ENCODE results near the gene SLC39A3.
"Not testable (repeated sequence)": the region's sequence is repeated elsewhere in the genome, so short reads cannot be mapped to it uniquely, and the experiment has no call there.

The SLC39A3 gene

GRCh38 chr19:2720777-2721569, 18.8 kb downstream of the SLC39A3 start, which contains the start of gene DIRAS1:
TSS of gene DIRAS1 (minus strand) at chr19:2721372. CDS start at chr19:2717806, 3,566 bp downstream.
- no peak for DNase-seq

- no peak for DNase-seq
Measured at GRCh38 chr19:2719920-2720776, 19.7 kb downstream of the SLC39A3 start.

DNA sequence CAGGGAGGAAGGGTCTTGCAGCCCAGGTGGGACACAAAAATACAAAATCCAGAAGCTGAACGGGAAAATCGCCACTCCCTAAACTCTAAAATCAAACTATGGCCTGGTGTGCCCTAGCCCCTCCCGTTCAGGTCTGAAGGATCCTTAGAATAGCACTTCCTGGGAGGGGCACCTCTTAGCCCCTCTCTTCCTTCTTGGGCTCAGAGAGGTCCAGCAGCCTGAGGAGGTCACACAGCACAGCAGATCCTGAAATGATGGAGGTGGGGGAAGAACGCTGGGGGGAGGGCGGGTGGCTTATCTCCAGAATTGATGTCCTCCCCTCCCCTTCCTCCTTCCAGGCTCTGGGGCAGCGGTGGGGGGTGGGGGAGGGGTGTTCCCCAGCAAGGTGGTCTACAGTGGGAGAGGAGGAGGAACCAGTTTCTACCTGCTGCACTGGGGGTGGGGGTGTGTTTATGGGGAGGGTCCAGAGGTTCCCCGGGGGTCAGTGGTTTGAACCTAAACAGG, 20.5 kb downstream of the SLC39A3 start:
- DNase-seq, result no peak

- no peak for DNase-seq
Measured at GRCh38 chr19:2717638-2718541, 21.9 kb downstream of the SLC39A3 start.

DNA sequence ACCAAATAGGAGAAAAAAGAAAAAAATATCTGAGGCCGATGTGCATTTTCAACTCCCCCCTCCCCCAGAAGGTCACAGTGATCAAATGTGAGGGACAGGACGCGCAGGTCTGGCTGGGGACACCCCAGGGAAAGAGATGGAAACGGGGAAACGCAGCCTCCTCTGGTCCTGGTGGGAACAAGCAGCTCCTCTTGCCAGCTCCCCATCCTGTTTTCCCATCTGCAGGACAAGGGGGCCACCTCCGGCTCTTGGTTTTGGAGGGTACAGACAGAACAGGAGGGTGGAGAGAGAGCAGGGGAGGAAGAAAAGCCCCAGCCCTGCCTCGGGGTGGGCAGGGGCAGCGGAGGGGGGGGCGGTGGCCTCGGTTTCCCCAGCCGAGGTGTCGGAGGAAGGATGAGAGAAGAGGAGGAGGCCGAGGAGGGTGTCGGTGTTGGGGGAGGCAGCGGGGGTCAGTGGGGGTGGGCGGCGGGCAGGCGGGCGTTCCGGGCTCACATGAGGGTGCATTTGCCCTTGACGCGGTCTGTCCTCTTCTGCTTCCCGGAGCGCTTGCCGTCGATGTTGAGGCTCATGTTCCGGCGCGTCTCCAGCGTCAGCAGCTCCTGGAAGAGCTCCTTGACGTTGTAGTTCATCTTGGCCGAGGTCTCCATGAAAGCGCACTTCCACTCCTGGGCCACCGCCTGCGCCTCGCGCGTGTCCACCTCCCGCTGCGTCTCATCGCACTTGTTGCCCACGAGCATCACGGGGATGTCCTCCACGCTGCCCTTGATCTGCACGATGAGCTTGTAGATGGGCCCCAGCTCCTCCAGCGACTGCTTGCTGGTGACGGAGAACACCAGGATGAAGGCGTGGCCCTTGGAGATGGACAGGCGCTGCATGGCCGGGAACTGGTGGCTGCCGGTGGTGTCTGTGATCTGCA, 22.8 kb downstream of the SLC39A3 start:
- DNase-seq, result no peak

DNA sequence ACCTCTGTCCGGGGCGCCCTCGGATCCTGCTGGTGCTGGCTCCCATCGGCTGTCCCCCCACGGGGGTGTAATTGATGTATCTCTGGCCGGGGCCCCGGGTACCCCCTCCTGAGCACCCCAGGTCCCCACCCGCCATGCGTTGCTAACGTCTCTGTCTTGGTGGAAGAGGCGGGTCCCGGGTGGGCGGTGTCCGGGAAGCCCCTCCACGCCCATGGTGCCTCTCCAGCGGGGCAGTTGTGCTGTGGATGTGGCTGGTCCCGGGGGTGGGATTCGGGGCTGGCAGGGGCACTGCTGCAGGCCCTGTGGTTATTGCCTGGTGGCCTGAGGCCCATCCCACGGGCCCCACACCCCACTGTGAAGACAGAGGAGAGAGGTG, 23.6 kb downstream of the SLC39A3 start:
- no peak for DNase-seq

GRCh38 chr19:2715470-2716274, 24.1 kb downstream of the SLC39A3 start:
- DNase-seq, result no peak

- no peak for DNase-seq
Measured at GRCh38 chr19:2714531-2715269, 25.1 kb downstream of the SLC39A3 start.

- not testable (repeated sequence) for DNase-seq
Measured at GRCh38 chr19:2714102-2714501, 25.7 kb downstream of the SLC39A3 start.

DNA sequence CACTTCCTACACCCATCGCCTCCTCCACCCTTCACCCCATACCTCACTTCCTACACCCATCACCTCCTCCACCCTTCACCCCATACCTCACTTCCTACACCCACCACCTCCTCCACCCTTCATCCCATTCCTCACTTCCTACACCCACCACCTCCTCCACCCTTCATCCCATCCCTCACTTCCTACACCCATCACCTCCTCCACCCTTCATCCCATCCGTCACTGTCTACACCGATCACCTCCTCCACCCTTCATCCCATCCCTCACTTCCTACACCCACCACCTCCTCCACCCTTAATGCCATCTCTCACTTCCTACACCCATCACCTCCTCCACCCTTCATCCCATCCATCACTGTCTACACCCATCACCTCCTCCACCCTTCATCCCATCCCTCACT, 26.6 kb downstream of the SLC39A3 start:
- not testable (repeated sequence) for DNase-seq

DNA sequence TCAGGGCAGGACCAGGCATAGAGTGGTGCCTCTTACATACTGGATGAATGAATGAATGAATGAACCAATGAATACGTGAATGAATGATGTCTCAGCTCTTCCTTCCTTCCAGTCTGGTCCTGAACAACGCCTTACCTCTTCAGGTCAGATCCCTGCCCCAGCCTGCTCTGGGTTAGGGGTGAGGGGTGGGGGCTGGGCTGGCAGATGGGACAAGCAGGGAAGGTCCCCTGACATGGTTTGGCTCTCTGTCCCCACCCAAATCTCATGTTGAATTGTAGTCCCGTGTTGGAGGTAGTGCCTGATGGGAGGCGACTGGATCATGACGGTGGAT, 28.0 kb downstream of the SLC39A3 start:
- DNase-seq, result no peak

DNA sequence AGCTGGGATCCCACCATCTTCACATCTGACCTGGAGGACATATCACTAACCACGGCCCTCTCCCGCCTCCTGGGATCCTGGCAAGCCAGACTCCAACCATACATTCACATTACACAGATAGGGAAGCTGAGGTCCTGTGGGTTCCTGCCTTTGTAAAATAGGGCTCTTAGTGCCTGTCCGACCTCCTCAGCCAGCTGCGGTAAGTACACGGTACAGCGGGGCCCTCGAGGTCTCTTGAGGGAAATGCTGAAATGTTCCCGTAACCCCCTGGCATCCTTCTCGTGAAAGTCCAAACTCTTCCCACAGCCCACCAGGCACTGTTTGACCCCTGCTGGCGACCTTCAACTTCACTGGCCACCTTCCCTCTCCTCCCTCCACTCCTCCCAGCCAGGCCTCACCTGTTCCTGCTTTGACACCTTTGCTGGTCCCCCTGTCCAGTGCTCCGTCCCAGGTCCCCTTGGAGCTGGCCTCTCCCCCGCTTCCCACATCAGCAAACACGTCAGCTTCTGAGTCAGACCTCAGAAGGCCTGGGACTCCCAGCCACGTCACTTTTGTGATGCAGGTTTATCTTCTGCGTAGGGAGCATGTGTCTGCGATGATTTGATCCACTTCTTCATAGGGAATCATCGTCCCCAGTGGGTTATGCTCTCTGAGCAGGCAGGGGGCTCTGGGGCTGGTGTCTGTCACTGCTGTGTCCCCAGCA, 28.5 kb downstream of the SLC39A3 start:
- no peak for DNase-seq

- DNase-seq, result no peak
Measured at GRCh38 chr19:2706251-2706650, 33.6 kb downstream of the SLC39A3 start.

DNA sequence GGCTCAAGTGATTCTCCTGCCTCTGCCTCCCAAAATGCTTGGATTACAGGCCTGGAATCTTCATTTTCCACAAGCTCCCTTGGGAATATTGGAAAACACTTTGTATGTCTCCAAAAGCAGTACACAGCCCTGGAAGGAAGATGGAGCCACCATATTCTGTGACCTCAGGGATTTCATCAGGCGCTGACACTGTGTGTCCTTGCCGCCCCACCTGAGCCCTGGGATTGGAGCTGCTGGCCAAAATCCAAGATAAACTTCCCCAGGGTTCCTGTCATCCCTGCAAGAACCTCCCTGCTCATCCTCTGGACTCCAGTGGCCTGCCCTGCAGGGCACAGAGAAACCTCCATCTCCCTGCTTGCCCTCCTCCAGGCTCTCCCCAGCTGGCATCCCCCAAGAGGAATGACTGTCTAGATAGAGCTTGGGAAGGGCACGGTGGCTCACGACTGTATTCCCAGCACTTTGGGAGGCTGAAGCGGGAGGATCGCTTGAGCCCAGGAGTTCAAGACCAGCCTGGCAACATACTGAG, 36.1 kb downstream of the SLC39A3 start:
- no peak for DNase-seq

GRCh38 chr19:2703077-2703437, 36.8 kb downstream of the SLC39A3 start:
- no peak for DNase-seq

DNA sequence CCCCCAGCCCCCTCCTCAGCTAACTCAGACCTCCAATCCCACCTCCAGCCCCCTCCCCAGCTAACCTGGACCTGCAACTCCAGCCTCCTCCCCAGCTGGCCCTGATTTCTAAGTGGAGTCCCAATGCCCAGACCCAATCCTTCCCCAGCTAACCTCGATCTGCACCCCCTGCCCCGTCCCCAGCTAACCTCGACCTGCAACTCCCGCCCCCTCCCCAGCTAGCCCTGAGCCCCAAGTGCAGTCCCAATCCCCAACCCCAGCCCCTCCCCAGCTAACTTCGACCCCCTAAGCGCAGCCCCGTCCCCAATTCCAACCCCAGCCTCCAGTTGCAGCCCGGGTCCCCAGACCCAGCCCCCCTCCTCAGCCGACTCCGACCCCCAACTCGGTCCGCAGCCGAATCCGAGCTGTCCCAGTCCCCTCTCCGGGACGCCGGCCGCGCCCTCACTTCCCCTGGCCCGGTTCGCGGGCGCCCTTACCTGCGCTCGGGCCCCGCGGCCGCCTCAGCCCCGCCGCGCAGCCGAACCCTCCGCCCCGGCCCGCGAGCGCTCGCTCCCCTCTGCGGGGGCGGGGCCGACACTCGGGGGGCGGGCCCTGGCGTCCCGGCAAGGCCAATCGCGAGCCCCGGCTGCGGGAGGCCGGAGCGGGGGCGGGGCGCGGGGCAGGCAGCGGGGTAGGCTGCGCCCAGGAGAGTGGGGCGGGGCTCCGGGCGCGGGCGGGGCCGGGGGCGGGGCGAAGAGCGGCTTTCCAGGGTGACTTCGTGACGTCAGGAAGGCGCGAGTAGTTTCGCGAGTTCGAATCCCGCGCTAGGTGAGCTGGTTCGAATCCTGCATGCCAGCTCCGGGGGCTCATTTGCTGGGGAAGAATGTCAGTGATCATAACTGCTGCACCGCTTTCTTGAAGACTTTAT, 37.4 kb downstream of the SLC39A3 start, which contains the start of gene GNG7:
Gene GNG7, minus strand, starts transcription at position 525 of the 907 bp plus-strand sequence. CDS start 182,006 bp downstream, outside the sequence.
- DNase-seq, result peak; percentile 95

DNA sequence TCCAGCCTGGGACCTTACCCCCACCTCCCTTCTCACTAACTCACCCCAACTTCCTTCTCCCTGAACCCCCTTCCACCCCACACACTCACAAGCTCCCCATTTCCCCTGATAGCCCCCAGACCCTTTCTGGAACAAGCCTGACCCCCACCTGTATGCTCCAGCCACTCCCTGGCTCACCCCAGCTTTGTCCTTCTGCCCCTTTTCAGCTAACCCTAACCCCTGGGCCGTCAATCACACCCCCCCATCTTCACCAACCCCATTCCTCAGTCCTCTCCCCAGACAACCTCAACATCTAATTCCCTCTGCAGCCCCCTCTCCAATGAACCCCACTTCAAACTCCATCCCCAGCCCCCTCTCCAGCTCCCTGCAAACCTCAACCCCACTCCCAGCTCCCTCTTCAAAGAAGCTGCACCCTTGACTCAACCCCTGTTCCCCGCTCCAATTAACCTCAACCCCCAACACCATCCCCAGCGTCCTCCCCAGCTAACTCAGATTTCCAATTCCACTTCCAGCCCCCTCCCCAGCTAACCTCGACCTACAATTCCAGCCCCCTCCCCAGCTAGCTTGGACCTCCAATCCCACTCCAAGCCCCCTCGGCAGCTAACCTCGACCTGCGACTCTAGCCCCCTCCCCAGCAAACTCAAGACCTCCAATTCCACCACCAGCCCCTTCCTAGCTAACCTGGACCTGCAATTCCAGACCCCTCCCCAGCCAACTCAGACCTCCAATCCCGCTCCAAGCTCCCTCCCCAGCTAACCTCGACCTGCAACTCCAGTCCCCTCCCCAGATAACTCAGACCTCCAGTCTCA, 38.3 kb downstream of the SLC39A3 start:
- no peak for DNase-seq
